Muscle layer of colon (tissue), 2 donors: ENCODE data around the gene PDE4B.

ENCODE experiments used
- H3K27ac ChIP-seq: one replicate; pipeline ENCODE4 v1.7.0; 2013; ENCODE audit warnings: low read depth, mild to moderate bottlenecking, low read length, moderate library complexity
- H3K27me3 ChIP-seq, 2 donors: one replicate each; pipeline ENCODE4 v1.7.0; 2013; ENCODE audit warnings: low read length in 2 of 2, mild to moderate bottlenecking in 2 of 2; ENCODE audit not compliant: insufficient read depth in 2 of 2, control insufficient read depth in 1 of 2
- H3K36me3 ChIP-seq: one replicate; pipeline ENCODE4 v1.7.0; 2013; ENCODE audit warnings: mild to moderate bottlenecking, low read length; ENCODE audit not compliant: insufficient read depth
- H3K4me1 ChIP-seq: one replicate; pipeline ENCODE4 v1.7.0; 2013; ENCODE audit warnings: mild to moderate bottlenecking, low read length; ENCODE audit not compliant: insufficient read depth
- H3K4me3 ChIP-seq, 2 donors: one replicate each; pipeline ENCODE4 v1.7.0; 2013; ENCODE audit warnings: low read length in 2 of 2, low read depth in 1 of 2, mild to moderate bottlenecking in 1 of 2, moderate library complexity in 1 of 2
- H3K9ac ChIP-seq: one replicate; pipeline ENCODE4 v1.7.0; 2013; ENCODE audit warnings: low read length
- H3K9me3 ChIP-seq: one replicate; pipeline ENCODE4 v1.7.0; 2013; ENCODE audit warnings: mild to moderate bottlenecking, low read length
- donor health status: abdominal sarcoma.
- donor health status: Adenocarcinoma of cecum.

Gene PDE4B

DNA sequence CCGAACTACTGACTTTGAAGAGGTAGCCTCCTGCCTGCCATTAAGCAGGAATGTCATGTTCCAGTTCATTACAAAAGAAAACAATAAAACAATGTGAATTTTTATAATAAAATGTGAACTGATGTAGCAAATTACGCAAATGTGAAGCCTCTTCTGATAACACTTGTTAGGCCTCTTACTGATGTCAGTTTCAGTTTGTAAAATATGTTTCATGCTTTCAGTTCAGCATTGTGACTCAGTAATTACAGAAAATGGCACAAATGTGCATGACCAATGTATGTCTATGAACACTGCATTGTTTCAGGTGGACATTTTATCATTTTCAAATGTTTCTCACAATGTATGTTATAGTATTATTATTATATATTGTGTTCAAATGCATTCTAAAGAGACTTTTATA lies 581.5 kb downstream of the PDE4B start:
- peaks cover 20% of the 10 kb centered on the region for H3K4me1 ChIP-seq
- H3K27ac ChIP-seq: no peak overlapping the region

DNA sequence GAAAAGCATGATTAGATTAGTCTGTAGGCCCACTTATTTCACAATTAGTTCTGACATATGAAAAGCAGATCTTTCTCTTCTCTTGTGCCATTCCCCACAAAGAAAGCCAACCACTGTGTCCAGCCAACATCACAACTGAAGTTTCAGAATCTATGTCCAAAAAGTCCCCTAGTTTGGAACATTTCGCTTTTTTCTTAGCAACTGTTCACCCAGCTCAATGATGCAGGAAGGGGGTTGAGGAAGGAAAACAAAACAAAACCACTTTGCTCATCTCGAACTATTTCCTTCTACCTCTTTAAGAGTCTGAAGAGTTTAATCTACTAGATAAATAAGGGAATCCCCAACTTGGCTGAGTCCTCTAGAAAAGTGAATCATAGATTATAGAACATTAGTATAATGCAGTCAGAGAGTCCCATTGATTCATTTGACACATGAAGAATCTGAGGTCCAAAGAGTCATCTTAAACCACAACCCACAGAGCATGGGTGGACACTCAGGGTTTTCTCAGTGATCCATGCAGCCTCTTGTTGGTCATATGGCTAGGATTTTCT lies 581.9 kb downstream of the PDE4B start:
- H3K9me3 ChIP-seq: no peaks in the 10 kb centered on the region
- peaks cover 20% of the 10 kb centered on the region for H3K4me1 ChIP-seq
- H3K4me3 ChIP-seq: no peak overlapping the region
- H3K9ac ChIP-seq: no peak overlapping the region
- H3K36me3 ChIP-seq: peaks cover 6% of the 10 kb centered on the region
- H3K27ac ChIP-seq: no peak overlapping the region
- H3K27me3 ChIP-seq: no peaks in the 10 kb centered on the region

More for the DNA sequence above, 581.5 kb downstream of the PDE4B start:
- no peak overlapping the region for H3K9ac ChIP-seq
- peaks cover 9% of the 10 kb centered on the region for H3K36me3 ChIP-seq
- H3K9me3 ChIP-seq: no peaks in the 10 kb centered on the region
- H3K27me3 ChIP-seq: no peaks in the 10 kb centered on the region
- H3K4me3 ChIP-seq: no peak overlapping the region

DNA sequence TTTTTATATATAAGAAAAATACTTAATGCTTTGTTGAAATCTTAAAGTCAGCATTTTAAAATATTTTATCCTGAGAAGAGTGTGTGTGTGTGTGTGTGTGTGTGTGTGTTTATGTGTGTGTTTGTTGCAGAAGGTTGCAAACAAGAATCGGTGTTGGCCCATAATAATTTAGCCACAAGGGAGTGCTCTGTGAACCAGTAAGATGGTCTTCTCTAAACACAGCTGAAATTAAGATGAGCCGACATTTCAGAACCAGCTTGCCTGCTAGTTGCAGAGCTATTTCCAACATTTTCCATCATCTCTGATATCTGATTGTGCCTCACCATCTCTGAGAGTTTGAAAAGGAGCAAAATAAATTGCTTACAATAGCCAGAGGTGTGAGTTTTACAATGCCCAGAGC lies 582.4 kb downstream of the PDE4B start:
- H3K27me3 ChIP-seq: no peaks in the 10 kb centered on the region
- no peak overlapping the region for H3K9ac ChIP-seq
- H3K4me3 ChIP-seq: no peak overlapping the region
- peaks cover 6% of the 10 kb centered on the region for H3K36me3 ChIP-seq
- no peak overlapping the region for H3K27ac ChIP-seq
- no peaks in the 10 kb centered on the region for H3K9me3 ChIP-seq
- peaks cover 20% of the 10 kb centered on the region for H3K4me1 ChIP-seq

DNA sequence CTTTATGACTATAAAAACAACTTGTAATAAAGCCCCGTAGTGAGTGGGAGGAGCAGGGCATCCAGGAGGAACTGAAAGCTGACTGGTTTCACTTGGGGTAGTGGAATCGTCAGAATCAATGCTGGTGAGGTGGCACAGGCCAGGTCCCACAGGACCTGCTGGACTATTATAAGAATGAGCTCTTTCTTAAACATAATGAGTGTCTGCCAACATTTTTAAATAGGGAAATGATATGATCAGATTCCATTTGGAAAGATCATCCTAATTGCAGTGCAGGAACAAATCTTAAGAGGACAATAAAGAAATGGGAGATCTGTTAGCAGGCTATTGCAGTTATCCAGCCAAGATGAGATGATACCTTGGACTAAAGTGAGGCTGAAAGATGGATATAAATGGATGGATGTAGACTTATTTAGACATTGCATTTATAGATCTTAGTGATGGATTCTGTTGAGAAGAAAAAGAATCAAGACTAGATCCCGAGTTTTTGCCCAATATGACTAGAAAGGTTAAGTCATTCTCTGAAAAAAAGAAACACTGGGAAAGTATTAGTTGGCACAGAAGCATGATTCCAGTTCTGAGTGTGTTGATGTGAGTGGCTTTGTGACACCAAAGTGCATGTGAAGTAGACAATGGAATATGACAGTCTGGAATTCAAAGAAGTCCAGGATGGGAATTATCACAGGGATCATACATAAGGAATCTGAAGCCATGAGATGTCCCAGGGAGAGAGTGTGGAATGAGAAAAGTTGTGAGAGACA lies 587.9 kb downstream of the PDE4B start:
- H3K36me3 ChIP-seq: no peaks in the 10 kb centered on the region
- H3K9me3 ChIP-seq: no peaks in the 10 kb centered on the region
- H3K9ac ChIP-seq: no peak overlapping the region
- H3K4me3 ChIP-seq: no peak overlapping the region
- no peaks in the 10 kb centered on the region for H3K4me1 ChIP-seq
- no peaks in the 10 kb centered on the region for H3K27me3 ChIP-seq
- no peak overlapping the region for H3K27ac ChIP-seq

DNA sequence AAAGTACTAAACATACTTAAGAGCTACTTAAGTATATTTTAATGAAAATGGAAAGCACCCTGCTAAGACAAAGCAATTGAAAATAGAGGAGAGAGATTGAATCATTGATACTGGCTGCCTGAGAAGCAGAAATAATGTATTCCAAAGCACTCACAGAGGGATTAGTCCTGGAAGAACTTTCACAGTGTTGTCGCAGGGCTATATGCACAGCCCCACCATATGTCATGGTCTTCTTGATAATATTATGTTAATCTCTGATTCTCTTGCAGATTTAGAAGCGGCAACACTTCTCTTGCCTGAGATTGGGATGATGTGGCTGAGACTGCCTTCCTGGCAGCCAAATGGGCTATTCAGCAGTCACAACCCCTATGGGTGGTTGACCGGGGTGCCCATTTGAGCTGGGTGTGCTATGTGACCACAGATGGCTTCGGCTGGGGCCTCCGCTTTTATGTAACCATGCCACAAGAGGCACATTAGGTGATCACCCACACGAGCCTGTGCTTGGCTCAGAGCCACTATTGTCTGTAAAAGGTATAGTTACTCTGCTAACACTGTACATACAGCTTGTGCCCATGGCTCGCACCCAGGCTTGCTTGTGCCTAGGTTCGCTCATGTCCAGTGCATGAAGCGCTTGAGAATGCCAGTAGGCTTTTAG lies 589.1 kb downstream of the PDE4B start:
- no peak overlapping the region for H3K27ac ChIP-seq
- no peaks in the 10 kb centered on the region for H3K27me3 ChIP-seq
- no peaks in the 10 kb centered on the region for H3K9me3 ChIP-seq
- H3K4me1 ChIP-seq: no peaks in the 10 kb centered on the region
- no peaks in the 10 kb centered on the region for H3K36me3 ChIP-seq
- H3K9ac ChIP-seq: no peak overlapping the region
- H3K4me3 ChIP-seq: no peak overlapping the region

DNA sequence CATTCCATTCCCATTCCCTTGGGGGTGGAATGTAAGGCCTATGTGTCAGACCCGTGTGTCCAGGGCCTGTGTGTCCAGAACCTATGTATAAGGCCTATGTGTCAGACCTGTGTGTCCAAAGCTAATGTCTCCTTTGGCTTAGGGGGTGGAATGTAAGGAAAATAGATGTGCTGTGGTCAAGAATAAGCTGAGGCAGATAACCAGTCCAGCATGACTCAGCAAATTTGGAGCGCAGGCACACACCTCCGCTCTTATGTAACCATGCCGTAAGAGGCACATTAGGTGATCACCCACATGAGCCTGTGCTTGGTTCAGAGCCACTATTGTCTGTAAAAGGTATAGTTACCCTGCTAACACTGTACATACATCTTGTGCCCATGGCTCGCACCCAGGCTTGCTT lies 590.5 kb downstream of the PDE4B start:
- H3K27ac ChIP-seq: no peak overlapping the region
- no peak overlapping the region for H3K9ac ChIP-seq
- H3K4me3 ChIP-seq: no peak overlapping the region

DNA sequence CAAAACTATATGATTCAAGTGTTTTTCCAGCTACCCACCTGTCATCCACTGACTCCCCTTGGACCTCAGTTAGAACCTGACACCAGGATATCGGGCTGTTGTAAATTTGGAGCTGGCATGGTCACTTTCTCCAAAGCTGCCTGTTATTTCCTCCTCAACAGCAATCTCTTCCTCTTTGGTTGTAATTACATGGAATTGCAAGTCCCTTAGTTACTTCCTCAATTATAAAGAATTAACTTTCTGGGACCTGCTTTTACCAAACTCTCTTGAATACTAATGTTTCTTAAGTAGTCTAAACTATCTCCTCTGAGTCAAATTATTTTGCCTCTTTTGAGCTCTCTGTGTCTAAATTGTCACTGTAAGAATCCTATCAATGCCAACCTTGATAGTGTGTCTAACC lies 590.9 kb downstream of the PDE4B start:
- no peak overlapping the region for H3K9ac ChIP-seq
- H3K9me3 ChIP-seq: no peaks in the 10 kb centered on the region
- no peaks in the 10 kb centered on the region for H3K36me3 ChIP-seq
- no peaks in the 10 kb centered on the region for H3K27me3 ChIP-seq
- no peaks in the 10 kb centered on the region for H3K4me1 ChIP-seq
- H3K4me3 ChIP-seq: no peak overlapping the region
- H3K27ac ChIP-seq: no peak overlapping the region

More for the DNA sequence above, 590.5 kb downstream of the PDE4B start:
- no peaks in the 10 kb centered on the region for H3K27me3 ChIP-seq
- no peaks in the 10 kb centered on the region for H3K9me3 ChIP-seq
- H3K36me3 ChIP-seq: no peaks in the 10 kb centered on the region
- no peaks in the 10 kb centered on the region for H3K4me1 ChIP-seq

DNA sequence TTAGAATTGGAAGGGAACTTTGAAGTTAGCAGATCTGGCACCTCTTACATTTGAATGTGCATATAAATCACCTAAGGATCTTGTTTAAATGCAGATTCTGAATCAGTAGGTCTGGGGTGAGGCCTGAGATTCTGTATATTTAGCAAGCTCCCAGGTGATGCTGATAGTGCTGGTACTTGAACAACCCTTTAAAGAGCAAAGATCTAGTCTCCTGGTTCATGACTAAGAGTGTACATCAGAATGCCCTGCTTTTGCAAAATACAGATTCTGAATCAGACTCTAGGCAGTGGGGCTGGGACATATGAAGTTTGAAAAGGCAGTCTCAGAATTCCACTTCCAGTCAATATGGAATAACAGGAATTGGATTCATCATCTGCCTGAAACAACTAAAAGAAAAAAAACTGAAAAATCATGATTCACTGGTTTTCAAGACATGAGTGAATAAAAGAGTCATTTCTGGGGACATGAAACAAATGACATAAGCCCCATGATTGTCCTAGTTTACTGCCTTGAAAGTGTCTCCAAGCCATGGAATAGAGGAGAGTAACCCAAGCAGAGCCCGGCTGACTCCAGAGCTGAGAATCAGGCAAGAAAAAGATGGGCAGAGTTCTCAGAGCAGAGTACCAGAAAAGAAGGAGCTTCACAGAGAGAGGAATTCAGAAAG lies 591.7 kb downstream of the PDE4B start:
- H3K36me3 ChIP-seq: no peaks in the 10 kb centered on the region
- no peak overlapping the region for H3K4me3 ChIP-seq
- H3K4me1 ChIP-seq: no peaks in the 10 kb centered on the region
- no peak overlapping the region for H3K9ac ChIP-seq
- H3K27me3 ChIP-seq: no peaks in the 10 kb centered on the region
- no peak overlapping the region for H3K27ac ChIP-seq
- no peaks in the 10 kb centered on the region for H3K9me3 ChIP-seq

DNA sequence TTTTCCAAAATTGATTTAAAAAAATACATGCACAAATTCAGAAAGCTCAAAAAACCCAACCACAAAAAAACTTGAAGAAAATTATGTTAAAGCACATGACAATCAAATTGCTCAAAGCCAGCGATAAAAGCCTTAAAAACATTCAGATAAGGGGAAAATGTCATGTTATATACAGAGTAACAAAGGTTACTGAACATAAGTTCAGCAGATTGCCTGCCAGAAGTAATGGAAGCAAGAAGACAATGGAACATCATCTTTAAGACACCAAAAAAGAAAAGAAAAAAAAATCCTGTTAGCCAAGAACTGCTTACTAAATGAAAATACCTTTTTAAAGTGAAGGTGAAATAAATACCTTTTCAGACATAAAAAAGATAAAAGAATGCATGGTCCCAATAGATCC lies 594.0 kb downstream of the PDE4B start:
- H3K27ac ChIP-seq: no peak overlapping the region
- no peaks in the 10 kb centered on the region for H3K9me3 ChIP-seq
- H3K27me3 ChIP-seq: no peaks in the 10 kb centered on the region
- no peak overlapping the region for H3K9ac ChIP-seq
- H3K36me3 ChIP-seq: no peaks in the 10 kb centered on the region
- H3K4me1 ChIP-seq: no peaks in the 10 kb centered on the region
- no peak overlapping the region for H3K4me3 ChIP-seq

DNA sequence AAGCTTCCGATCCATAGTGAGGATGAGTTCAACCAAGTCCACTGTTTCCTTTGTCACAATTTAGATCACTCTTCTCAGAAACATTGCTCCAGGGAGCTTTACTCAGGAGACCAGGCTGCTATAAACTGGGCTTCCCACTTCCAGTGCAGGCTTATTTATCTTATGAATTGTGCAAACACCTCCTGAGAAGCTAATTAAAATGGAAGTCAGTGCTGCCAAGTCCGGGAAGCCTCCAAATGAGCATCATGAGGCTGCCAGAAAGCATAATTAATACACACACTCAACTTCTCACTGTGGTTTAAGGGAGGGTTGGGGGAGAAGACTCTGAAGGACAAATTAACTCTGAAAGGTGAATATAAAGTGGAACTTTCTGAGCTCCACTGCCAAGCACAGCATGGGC lies 596.2 kb downstream of the PDE4B start:
- no peak overlapping the region for H3K9ac ChIP-seq

DNA sequence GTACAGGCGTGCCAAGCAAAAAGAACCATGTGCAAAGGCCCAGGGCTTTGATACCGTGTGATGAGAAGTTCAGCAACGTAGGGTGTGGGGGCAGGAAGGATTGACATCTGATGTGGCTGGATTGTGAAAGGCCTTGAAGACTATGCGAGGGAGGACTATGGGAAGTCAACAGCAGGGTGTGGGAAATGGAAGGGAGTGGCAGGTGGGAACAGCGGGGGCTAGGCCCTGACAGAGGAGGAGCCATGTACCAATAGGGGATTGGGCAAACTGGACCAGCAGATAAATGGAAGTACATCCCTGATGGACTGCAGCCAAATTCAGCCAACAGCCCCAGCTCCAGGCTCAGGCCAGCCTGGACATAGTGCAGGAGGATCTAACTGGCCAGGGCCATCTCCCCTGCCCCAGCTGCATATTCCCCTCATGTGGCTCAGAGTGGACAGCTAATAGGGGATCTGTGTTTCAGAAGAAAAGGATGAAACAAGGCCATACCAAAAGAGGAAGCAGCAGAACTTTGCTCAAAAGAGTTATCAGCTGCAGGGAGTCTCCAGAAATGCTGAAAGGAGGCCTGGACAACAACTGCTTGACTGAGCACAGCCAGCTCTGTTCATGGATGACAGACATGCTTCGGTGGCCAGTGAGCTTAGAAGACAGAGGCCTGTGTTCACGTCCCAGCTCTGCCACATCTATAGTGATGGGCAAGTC lies 601.0 kb downstream of the PDE4B start:
- H3K27me3 ChIP-seq: no peaks in the 10 kb centered on the region
- H3K9ac ChIP-seq: no peak overlapping the region
- no peaks in the 10 kb centered on the region for H3K36me3 ChIP-seq
- H3K9me3 ChIP-seq: no peaks in the 10 kb centered on the region
- peaks cover 8% of the 10 kb centered on the region for H3K4me1 ChIP-seq
- H3K27ac ChIP-seq: no peak overlapping the region
- H3K4me3 ChIP-seq: no peak overlapping the region

More for the DNA sequence above, 596.2 kb downstream of the PDE4B start:
- Histone ChIP-seq H3K36me3 (no peaks in the 10 kb centered on the region), H3K4me1 (no peaks in the 10 kb centered on the region), H3K27ac (no peak overlapping the region), H3K9me3 (no peaks in the 10 kb centered on the region), H3K4me3 (no peak overlapping the region), H3K27me3 (no peaks in the 10 kb centered on the region)
